A549 (cell line): ENCODE data around the gene ICAM4. TPM values are rescaled to one million over a fixed set of nuclear protein-coding genes. Genes with fewer than 3 reads are reported as not detected.
A peak's percentile ranks its signal among the peaks of the same experiment; 100 is the strongest.

Source experiments
- ATAC-seq, 2 experiments: fragments of 200-7000 bp in 1 of 2; fragments of >200 bp in 1 of 2; cut with Nextera tagmentation in 1 of 2; cut with Tn5 transposase in 1 of 2; 3 replicates each; pipeline versions ENCODE4 v1.8.0 to v1.9.1; 2018 to 2020; ENCODE audit warnings: mild to moderate bottlenecking in 1 of 2, moderate library complexity in 1 of 2
- CTCF ChIA-PET: fragments of 300-600 bp; sonication (Branson Sonifier 250); formaldehyde crosslinking; extraction: SDS; loops from one replicate; lab custom pipeline; 2021; ENCODE audit warnings: antibody characterized with exemption, inconsistent platforms; lab: Yijun Ruan, JAX
- POLR2A ChIA-PET: fragments of 350-600 bp; formaldehyde crosslinking; extraction: SDS; loops from one replicate; lab custom pipeline; 2021; ENCODE audit warnings: antibody characterized with exemption, inconsistent platforms; lab: Yijun Ruan, JAX
- DNase-seq, 2 experiments: peaks; one replicate each; pipeline versions ENCODE4 v3.0.0 to v3.0.0-alpha.2; 2011 to 2016; ENCODE audit warnings: low read depth in 1 of 2, low spot score in 1 of 2
- FAIRE-seq: peaks from 2 replicates; lab custom pipeline; 2011; peaks lifted over from hg19 to GRCh38; lab: Jason Lieb, UNC
- H3K27ac ChIP-seq, 2 experiments: fragments of >200 bp; sonication (Bioruptor Twin); formaldehyde crosslinking; 3 replicates each; pipeline ENCODE4 v1.5.1; 2016 to 2017
- H3K4me1 ChIP-seq: fragments of >200 bp; sonication (Bioruptor Twin); formaldehyde crosslinking; 3 replicates; pipeline ENCODE4 v1.6.1; 2016
- H3K4me2 ChIP-seq: fragments of >200 bp; sonication (Bioruptor Twin); formaldehyde crosslinking; 3 replicates; pipeline ENCODE4 v1.6.1; 2016
- H3K4me3 ChIP-seq: fragments of >200 bp; sonication (Bioruptor Twin); formaldehyde crosslinking; 3 replicates; pipeline ENCODE4 v1.5.1; 2016
- H3K9me3 ChIP-seq: fragments of >200 bp; sonication (Bioruptor Twin); formaldehyde crosslinking; 3 replicates; pipeline ENCODE4 v1.6.1; 2016
- CBX2 ChIP-seq: fragments of 200-600 bp; sonication (generic); IDR thresholded peaks from 2 replicates; pipeline ENCODE4 v1.6.1; 2016; ENCODE audit warnings: low read depth, mild to moderate bottlenecking, borderline replicate concordance
- CBX8 ChIP-seq: fragments of 200-600 bp; sonication (generic); IDR thresholded peaks from 2 replicates; pipeline ENCODE4 v1.6.1; 2016
- CHD4 ChIP-seq: fragments of 200-600 bp; sonication (generic); IDR thresholded peaks from 2 replicates; pipeline ENCODE4 v1.6.1; 2016; ENCODE audit warnings: antibody characterized with exemption, mild to moderate bottlenecking, borderline replicate concordance
- CTCF ChIP-seq: fragments of >200 bp; sonication (Bioruptor Twin); formaldehyde crosslinking; IDR thresholded peaks from 3 replicates; pipeline ENCODE4 v1.5.1; 2016
- EHMT2 ChIP-seq: fragments of 200-600 bp; sonication (generic); IDR thresholded peaks from 2 replicates; pipeline ENCODE4 v1.6.1; 2016; ENCODE audit warnings: antibody characterized with exemption, low read depth, mild to moderate bottlenecking, moderate library complexity
- EP300 ChIP-seq, 2 experiments: fragments of >200 bp; sonication (Bioruptor Twin); formaldehyde crosslinking; IDR thresholded peaks; 2 replicates in 1 of 2; 3 replicates in 1 of 2; pipeline ENCODE4 v1.6.1; 2016 to 2017
- ESRRA ChIP-seq: fragments of 150-350 bp; IDR thresholded peaks from 2 replicates; pipeline ENCODE4 v1.6.1; 2014; ENCODE audit warnings: mild to moderate bottlenecking, low read length, borderline replicate concordance
- HEYL ChIP-seq: fragments of 250-450 bp; sonication (Bioruptor Pico); IDR thresholded peaks from 2 replicates; pipeline ENCODE4 v1.8.0; 2021; ENCODE audit warnings: mild to moderate bottlenecking, moderate library complexity
- HOXB5 ChIP-seq: fragments of 250-450 bp; sonication (Bioruptor Pico); IDR thresholded peaks from 2 replicates; pipeline ENCODE4 v1.5.0; 2020; ENCODE audit warnings: mild to moderate bottlenecking, moderate library complexity
- JUN ChIP-seq, 2 experiments: fragments of >200 bp; sonication (Bioruptor Twin); formaldehyde crosslinking; IDR thresholded peaks; 2 replicates in 1 of 2; 3 replicates in 1 of 2; pipeline ENCODE4 v1.6.1; 2016 to 2017
- KDM1A ChIP-seq: fragments of 200-600 bp; sonication (generic); IDR thresholded peaks from 2 replicates; pipeline ENCODE4 v1.6.1; 2016; ENCODE audit warnings: low read depth, mild to moderate bottlenecking
- KDM5A ChIP-seq: fragments of 200-600 bp; sonication (generic); IDR thresholded peaks from 2 replicates; pipeline ENCODE4 v1.6.1; 2016; ENCODE audit warnings: antibody characterized with exemption, mild to moderate bottlenecking
- MAX ChIP-seq: IDR thresholded peaks from 2 replicates; pipeline ENCODE4 v1.6.1; 2012
- MAZ ChIP-seq: fragments of 150-350 bp; IDR thresholded peaks from 2 replicates; pipeline ENCODE4 v1.6.1; 2014; ENCODE audit warnings: antibody characterized with exemption, low read depth, low read length, borderline replicate concordance
- MYC ChIP-seq: IDR thresholded peaks from 2 replicates; pipeline ENCODE4 v1.6.1; 2012; ENCODE audit warnings: mild to moderate bottlenecking, inconsistent platforms, low read length, improper control_type of control experiment, borderline replicate concordance
- NPAS2 ChIP-seq: fragments of 250-450 bp; sonication (Bioruptor Pico); IDR thresholded peaks from 2 replicates; pipeline ENCODE4 v1.8.0; 2022; ENCODE audit warnings: mild to moderate bottlenecking, moderate library complexity, borderline replicate concordance
- PHF8 ChIP-seq: fragments of 200-600 bp; sonication (generic); IDR thresholded peaks from 2 replicates; pipeline ENCODE4 v1.6.1; 2016; ENCODE audit warnings: low read depth, mild to moderate bottlenecking, antibody characterized with exemption, moderate library complexity, borderline replicate concordance
- RAD21 ChIP-seq, 2 experiments: fragments of >200 bp in 1 of 2; sonication (Bioruptor Twin) in 1 of 2; formaldehyde crosslinking in 1 of 2; IDR thresholded peaks in 1 of 2; conservative IDR thresholded peaks in 1 of 2; 2 replicates in 1 of 2; 3 replicates in 1 of 2; pipeline ENCODE4 v1.6.1; 2012 to 2018; ENCODE audit warnings: inconsistent platforms in 1 of 2
- RARB ChIP-seq: fragments of 250-450 bp; sonication (Bioruptor Pico); IDR thresholded peaks from 2 replicates; pipeline ENCODE4 v1.8.0; 2021; ENCODE audit warnings: mild to moderate bottlenecking, moderate library complexity
- RCOR1 ChIP-seq: fragments of 150-350 bp; IDR thresholded peaks from 2 replicates; pipeline ENCODE4 v1.6.1; 2014; ENCODE audit warnings: antibody characterized with exemption, low read length, low read depth
- RFX5 ChIP-seq: fragments of 450-650 bp; IDR thresholded peaks from 2 replicates; pipeline ENCODE4 v1.7.1; 2014; ENCODE audit warnings: antibody characterized with exemption, mild to moderate bottlenecking, moderate library complexity
- TFCP2L1 ChIP-seq: fragments of 250-450 bp; sonication (Bioruptor Pico); IDR thresholded peaks from 2 replicates; pipeline ENCODE4 v1.5.0; 2021; ENCODE audit warnings: mild to moderate bottlenecking
- TP53 ChIP-seq: fragments of 250-450 bp; sonication (Bioruptor Pico); IDR thresholded peaks from 2 replicates; pipeline ENCODE4 v1.5.0; 2021; ENCODE audit warnings: mild to moderate bottlenecking, moderate library complexity
- USF2 ChIP-seq: fragments of 450-650 bp; IDR thresholded peaks from 2 replicates; pipeline ENCODE4 v1.6.1; 2014; ENCODE audit warnings: antibody characterized with exemption
- ZC3H11A ChIP-seq: fragments of 450-650 bp; IDR thresholded peaks from 2 replicates; pipeline ENCODE4 v1.6.1; 2014; ENCODE audit warnings: antibody characterized with exemption, mild to moderate bottlenecking
- ZFP36 ChIP-seq: fragments of 450-650 bp; IDR thresholded peaks from 2 replicates; pipeline ENCODE4 v1.6.1; 2014; ENCODE audit warnings: borderline replicate concordance; ENCODE audit not compliant: partially characterized antibody
- ZSCAN20 ChIP-seq: fragments of 250-450 bp; sonication (Bioruptor Pico); IDR thresholded peaks from 2 replicates; pipeline ENCODE4 v1.8.0; 2022; ENCODE audit warnings: mild to moderate bottlenecking, moderate library complexity
- WGBS: methylation state at CpG from one replicate; pipeline ENCODE4 v1.1.6; 2017; ENCODE audit errors: missing lambda C conversion rate; 5-methylcytosine and 5-hydroxymethylcytosine counted together
- polyA plus RNA-seq, 4 experiments: library from polyadenylated mRNA; depleted of rRNA in 3 of 4; stranded (reverse); fragments of >200 nt; fragmentation: RNase III in 1 of 4; extraction: RNeasy Plus Mini Kit Qiagen cat#74134 plus additional on column Dnase treatment in 1 of 4; gene quantifications; 2 replicates in 3 of 4; 3 replicates in 1 of 4; pipeline ENCODE4 v1.2.3, GENCODE V29; 2011 to 2017
- TF ChIP-seq, protein P1 (sequence below): fragments of >200 bp; sonication (Bioruptor Twin); formaldehyde crosslinking; IDR thresholded peaks from 2 replicates; pipeline ENCODE4 v1.6.1; 2016
- TF ChIP-seq, protein P2 (sequence below): IDR thresholded peaks from 2 replicates; pipeline ENCODE4 v1.6.1; 2012
- TF ChIP-seq, protein P3 (sequence below): fragments of 150-350 bp; IDR thresholded peaks from 2 replicates; pipeline ENCODE4 v1.6.1; 2014; ENCODE audit warnings: low read depth, mild to moderate bottlenecking, low read length
- TF ChIP-seq, protein P4 (sequence below): IDR thresholded peaks from 2 replicates; pipeline ENCODE4 v1.6.1; 2012; ENCODE audit warnings: low read depth, borderline replicate concordance
- TF ChIP-seq, protein P5 (sequence below): fragments of >200 bp; sonication (Bioruptor Twin); formaldehyde crosslinking; IDR thresholded peaks from 3 replicates; pipeline ENCODE4 v1.6.1; 2016

ICAM4 gene
- polyA plus RNA-seq, 2 of the 4 experiments (the other 2 are of a cell fraction), result not detected

GRCh38 chr19:10251792-10252694 lies 34.7 kb upstream of the ICAM4 start, which contains the start of gene MRPL4:
MRPL4 (plus strand) TSS chr19:10252214; CDS start chr19:10252254, 40 bp downstream.
- POLR2A ChIA-PET, result interaction anchor here (0.6 to 0.9 kb wide), 2 partner anchors 20 to 156 kb away, joined by 3 read pairs; no protein-coding TSS in a partner anchor
- WGBS, result 3% methylated on average over 32 of the region's 77 CpGs
- TF ChIP-seq KDM1A (no peak), KDM5A (peak; percentile 82), JUN (IDR thresholded peaks at IDR 0.05) (peak in 1 of 2 experiments; percentile 59; a peak in 2 of 5 replicates), ZFP36 (no peak), CBX8 (no peak), ZC3H11A (no peak), TFCP2L1 (no peak), RAD21 (conservative IDR thresholded peaks at IDR 0.05 in 1 of 2, IDR thresholded peaks at IDR 0.05 in 1 of 2) (no peak), NPAS2 (CRISPR knock-in tag) (no peak), RCOR1 (no peak), USF2 (no peak), CBX2 (no peak), ZSCAN20 (CRISPR knock-in tag) (no peak), MAX (peak; percentile 93), MYC (no peak; the same call in 1 of the 2 replicates), ESRRA (0 out of 2 replicates have a peak, but pooled peaks have one; percentile 14), RFX5 (no peak), TP53 (no peak), RARB (CRISPR knock-in tag) (no peak), PHF8 (peak; percentile 76; the same call in 1 of the 2 replicates), EP300 (IDR thresholded peaks at IDR 0.05) (no peak), EHMT2 (no peak), HEYL (CRISPR knock-in tag) (no peak), CHD4 (no peak), CTCF (no peak), MAZ (no peak), HOXB5 (CRISPR knock-in tag) (0 out of 2 replicates have a peak, but pooled peaks have one; percentile 30)
- TF ChIP-seq, protein P1, sequence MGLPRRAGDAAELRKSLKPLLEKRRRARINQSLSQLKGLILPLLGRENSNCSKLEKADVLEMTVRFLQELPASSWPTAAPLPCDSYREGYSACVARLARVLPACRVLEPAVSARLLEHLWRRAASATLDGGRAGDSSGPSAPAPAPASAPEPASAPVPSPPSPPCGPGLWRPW, result no peak
- TF ChIP-seq, protein P2, sequence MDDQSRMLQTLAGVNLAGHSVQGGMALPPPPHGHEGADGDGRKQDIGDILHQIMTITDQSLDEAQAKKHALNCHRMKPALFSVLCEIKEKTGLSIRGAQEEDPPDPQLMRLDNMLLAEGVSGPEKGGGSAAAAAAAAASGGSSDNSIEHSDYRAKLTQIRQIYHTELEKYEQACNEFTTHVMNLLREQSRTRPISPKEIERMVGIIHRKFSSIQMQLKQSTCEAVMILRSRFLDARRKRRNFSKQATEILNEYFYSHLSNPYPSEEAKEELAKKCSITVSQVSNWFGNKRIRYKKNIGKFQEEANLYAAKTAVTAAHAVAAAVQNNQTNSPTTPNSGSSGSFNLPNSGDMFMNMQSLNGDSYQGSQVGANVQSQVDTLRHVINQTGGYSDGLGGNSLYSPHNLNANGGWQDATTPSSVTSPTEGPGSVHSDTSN, result no peak
- TF ChIP-seq, protein P3, sequence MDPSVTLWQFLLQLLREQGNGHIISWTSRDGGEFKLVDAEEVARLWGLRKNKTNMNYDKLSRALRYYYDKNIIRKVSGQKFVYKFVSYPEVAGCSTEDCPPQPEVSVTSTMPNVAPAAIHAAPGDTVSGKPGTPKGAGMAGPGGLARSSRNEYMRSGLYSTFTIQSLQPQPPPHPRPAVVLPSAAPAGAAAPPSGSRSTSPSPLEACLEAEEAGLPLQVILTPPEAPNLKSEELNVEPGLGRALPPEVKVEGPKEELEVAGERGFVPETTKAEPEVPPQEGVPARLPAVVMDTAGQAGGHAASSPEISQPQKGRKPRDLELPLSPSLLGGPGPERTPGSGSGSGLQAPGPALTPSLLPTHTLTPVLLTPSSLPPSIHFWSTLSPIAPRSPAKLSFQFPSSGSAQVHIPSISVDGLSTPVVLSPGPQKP, result no peak
- TF ChIP-seq, protein P4, sequence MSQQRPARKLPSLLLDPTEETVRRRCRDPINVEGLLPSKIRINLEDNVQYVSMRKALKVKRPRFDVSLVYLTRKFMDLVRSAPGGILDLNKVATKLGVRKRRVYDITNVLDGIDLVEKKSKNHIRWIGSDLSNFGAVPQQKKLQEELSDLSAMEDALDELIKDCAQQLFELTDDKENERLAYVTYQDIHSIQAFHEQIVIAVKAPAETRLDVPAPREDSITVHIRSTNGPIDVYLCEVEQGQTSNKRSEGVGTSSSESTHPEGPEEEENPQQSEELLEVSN, result peak; percentile 62
- TF ChIP-seq, protein P5, sequence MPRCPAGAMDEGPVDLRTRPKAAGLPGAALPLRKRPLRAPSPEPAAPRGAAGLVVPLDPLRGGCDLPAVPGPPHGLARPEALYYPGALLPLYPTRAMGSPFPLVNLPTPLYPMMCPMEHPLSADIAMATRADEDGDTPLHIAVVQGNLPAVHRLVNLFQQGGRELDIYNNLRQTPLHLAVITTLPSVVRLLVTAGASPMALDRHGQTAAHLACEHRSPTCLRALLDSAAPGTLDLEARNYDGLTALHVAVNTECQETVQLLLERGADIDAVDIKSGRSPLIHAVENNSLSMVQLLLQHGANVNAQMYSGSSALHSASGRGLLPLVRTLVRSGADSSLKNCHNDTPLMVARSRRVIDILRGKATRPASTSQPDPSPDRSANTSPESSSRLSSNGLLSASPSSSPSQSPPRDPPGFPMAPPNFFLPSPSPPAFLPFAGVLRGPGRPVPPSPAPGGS, result 0 out of 3 replicates have a peak, but pooled peaks have one; percentile 52

More at GRCh38 chr19:10251792-10252694, 34.7 kb upstream of the ICAM4 start, which contains the start of gene MRPL4:
- FAIRE-seq (no peak), ATAC-seq (peak; percentile 96 to 97), DNase-seq (peak; percentile 91 to 97)
- Histone ChIP-seq H3K4me1 (no peaks in the 10 kb centered on the region), H3K27ac (peak within 1 kb of the TSS; percentile 95 to 98), H3K9me3 (no peaks in the 10 kb centered on the region), H3K4me2 (peak within 1 kb of the TSS; percentile 79), H3K4me3 (peak within 1 kb of the TSS; percentile 86)
- CTCF ChIA-PET, result interaction anchor here (1.2 to 3.1 kb wide), 2 partner anchors 8 to 23 kb away, joined by 3 to 27 read pairs; no protein-coding TSS in a partner anchor
